SK-N-MC (cell line): ENCODE measurements around the gene COL6A2.

Experiments
- EZH2 ChIP-seq: fragments of 200-600 bp; sonication (generic); IDR thresholded peaks from one replicate; pipeline ENCODE4 v1.6.1; 2017; ENCODE audit warnings: antibody characterized with exemption
- FOXP2 ChIP-seq: optimal IDR thresholded peaks from 2 replicates; pipeline ENCODE3; 2011; ENCODE audit warnings: mild to moderate bottlenecking, moderate library complexity; ENCODE audit not compliant: insufficient read depth; ENCODE audit errors: extremely low read length, control extremely low read depth
- POLR2AphosphoS5 ChIP-seq: IDR thresholded peaks from 2 replicates; pipeline ENCODE4 v1.6.1; 2012; ENCODE audit warnings: mild to moderate bottlenecking, low read depth, low read length, borderline replicate concordance

DNA sequence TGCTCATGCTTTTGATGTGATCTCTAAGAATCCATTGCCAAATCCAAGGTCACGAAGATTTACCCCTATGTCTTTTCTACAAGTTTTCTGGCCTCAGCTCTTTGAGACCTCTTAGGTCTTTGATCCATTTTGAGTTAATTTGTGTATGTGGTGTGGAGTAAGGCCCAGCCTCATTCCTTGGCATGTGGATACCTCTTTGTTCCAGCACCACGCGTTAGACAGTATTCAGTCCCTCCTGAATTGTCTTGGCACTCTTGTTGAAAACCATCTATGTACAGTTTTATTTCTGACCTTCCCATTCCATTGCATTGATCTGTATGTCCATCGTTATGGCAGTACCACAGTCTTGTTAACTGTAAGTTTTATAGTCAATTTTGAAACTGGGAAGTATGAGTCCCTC lies 65.5 kb downstream of the COL6A2 start:
- TF ChIP-seq POLR2AphosphoS5 (no peak), EZH2 (no peak), FOXP2 (no peak)
